ENCODE results near the gene ECE1. TPM values are rescaled to one million over a fixed set of nuclear protein-coding genes. Genes with fewer than 3 reads are reported as not detected.

The ECE1 gene
- total and polyA plus RNA-seq, 12 donors: 86.1 to 588 (median 222) TPM

DNA sequence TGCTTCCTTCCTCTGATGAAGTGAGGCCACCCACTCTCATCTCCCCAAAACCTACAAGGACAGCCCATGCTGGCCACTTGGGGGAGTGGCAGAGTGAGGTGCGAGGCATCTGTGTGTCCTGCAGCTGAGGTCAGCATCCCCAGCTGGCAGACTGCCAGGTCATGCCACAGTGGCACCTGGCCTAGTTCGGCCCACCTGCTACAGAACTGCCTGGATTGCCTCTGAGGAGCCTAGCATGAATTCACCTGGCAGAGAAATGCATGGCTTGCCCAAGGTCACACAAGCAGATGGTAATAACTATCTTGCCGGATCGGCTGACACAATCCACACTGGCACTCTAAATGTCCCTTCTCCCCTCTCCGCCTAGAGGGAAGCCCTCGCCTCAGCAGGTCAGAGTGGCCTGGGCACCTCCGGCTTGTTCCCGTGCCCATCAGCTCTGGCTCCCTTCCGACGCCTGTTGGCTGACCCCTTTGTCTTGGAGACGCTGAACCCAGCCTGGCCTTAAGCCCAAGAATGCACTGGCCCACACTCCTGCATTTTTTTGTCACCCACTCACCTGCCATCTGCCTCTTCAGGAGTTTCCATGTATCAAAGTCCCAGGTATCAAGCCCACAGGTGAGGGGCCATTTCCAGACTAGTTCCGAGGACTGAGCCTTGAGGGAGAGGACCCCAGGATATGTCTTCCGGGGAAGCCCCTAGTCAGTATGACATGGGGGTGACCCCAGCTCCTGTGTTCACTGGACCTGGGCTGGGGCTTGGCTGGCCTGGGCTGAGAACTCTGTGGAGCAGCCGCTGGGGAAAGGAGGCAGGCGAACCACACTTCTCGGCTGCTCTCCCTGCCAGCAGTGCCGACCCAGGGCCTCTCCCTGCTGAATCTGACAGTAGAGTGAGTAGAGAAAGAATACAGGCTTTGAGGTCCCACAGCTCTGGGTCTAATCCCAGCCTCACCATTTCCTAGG lies 21.7 kb downstream of the ECE1 start:
- peak; percentile 65 to 85 (median 70) for DNase-seq
- Histone ChIP-seq H3K27ac (peak overlapping the region; percentile 58 to 99 (median 80)), H3K4me1 (replicated peaks in 1 of 2) (peaks cover 27 to 58% of the 10 kb centered on the region in 2 donors), H3K36me3 (replicated peaks in 1 of 2) (peaks cover 0 to 54% of the 10 kb centered on the region in 2 donors), H3K4me3 (no peak overlapping the region), H3K9me3 (replicated peaks in 1 of 3) (no peaks in the 10 kb centered on the region), H3K27me3 (no peaks in the 10 kb centered on the region)
- 38 to 57% (median 44%) methylated on average over 8 to 17 of the region's 17 CpGs for WGBS, 4 donors
- TF ChIP-seq, protein P1, sequence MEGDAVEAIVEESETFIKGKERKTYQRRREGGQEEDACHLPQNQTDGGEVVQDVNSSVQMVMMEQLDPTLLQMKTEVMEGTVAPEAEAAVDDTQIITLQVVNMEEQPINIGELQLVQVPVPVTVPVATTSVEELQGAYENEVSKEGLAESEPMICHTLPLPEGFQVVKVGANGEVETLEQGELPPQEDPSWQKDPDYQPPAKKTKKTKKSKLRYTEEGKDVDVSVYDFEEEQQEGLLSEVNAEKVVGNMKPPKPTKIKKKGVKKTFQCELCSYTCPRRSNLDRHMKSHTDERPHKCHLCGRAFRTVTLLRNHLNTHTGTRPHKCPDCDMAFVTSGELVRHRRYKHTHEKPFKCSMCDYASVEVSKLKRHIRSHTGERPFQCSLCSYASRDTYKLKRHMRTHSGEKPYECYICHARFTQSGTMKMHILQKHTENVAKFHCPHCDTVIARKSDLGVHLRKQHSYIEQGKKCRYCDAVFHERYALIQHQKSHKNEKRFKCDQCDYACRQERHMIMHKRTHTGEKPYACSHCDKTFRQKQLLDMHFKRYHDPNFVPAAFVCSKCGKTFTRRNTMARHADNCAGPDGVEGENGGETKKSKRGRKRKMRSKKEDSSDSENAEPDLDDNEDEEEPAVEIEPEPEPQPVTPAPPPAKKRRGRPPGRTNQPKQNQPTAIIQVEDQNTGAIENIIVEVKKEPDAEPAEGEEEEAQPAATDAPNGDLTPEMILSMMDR (IDR thresholded peaks at IDR 0.05): no peak
- TF ChIP-seq POLR2A (IDR thresholded peaks at IDR 0.05): no peak
- intact Hi-C loops (cut with DNase I): no loop called here

DNA sequence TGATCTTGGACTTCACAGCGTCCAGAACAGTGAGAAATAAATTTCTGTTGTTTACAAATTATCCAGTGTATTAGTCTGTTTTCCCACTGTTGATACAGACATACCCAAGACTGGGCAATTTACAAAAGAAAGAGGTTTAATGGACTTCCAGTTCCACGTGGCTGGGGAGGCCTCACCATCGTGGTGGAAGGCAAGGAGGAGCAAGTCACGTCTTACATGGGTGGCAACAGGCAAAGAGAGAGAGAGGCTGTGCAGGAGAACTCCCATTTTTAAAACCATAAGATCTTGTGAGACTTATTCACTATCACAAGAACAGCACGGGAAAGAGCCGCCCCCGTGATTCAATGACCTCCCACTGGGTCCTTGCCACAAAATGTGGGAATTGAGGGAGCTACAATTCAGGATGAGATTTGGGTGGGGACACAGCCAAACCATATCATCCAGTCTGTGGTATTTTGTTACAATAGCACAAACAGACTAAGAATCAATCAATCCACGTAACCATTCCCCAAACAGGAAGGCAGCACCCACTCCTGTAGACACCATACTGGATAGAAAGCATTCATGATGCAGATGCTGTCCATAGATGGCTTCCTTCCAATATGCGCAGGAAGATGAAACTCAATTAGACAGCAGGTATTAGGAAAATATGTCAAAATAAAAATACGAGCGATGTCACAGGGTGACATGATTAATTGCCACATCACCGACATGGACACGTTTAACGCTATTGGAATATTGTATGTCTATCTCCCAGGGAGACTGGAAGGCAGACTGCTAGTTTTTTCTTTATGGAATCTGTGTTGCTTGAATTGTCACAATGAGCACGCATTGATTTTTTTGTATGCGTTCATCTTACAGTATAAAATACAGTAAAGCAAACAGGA lies 22.8 kb downstream of the ECE1 start:
- no peaks in the 10 kb centered on the region for H3K9me3 ChIP-seq (replicated peaks in 1 of 3)

DNA sequence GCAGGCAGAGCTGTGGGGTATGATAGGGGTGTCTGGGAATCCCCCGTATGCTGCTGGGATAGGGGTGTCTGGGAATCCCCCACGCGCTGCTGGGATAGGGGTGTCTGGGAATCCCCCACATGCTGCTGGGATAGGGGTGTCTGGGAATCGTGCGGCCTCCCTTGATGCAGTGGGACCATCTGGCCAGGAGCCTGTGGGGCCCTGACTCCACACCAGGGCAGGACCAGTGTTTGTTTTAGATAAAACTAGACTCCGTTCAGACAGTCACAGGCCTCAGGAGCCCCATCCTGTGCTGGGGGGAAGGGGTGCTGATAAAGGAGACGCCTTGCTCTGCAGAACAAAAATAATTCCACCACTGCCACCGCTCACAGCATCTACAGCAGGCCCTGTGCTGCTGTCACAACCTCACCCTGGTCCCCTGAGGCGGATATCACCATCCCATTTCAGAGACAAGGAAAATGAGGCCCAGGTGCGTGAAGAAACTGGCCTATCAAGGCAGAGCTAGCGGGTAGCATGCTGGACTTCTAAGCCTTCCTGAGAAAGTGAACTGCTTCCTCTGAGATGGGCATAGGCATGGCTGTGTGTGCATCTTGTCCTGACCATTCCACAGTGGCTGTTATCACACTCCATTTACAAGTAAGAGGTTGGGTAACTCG lies 24.0 kb downstream of the ECE1 start:
- Histone ChIP-seq H3K36me3 (replicated peaks in 1 of 2) (peaks cover 0 to 37% of the 10 kb centered on the region in 2 donors), H3K27ac (peak overlapping the region in 4 of 5 donors; percentile 37 to 99 (median 96))

More for the DNA sequence above, 22.8 kb downstream of the ECE1 start:
- DNase-seq: no peak
- H3K36me3 ChIP-seq (replicated peaks in 1 of 2): peaks cover 0 to 49% of the 10 kb centered on the region in 2 donors
- no peaks in the 10 kb centered on the region for H3K27me3 ChIP-seq
- intact Hi-C loops (cut with DNase I): no loop called here
- TF ChIP-seq POLR2A (IDR thresholded peaks at IDR 0.05): no peak
- TF ChIP-seq, protein P1 (IDR thresholded peaks at IDR 0.05): no peak
- H3K4me3 ChIP-seq: no peak overlapping the region
- 86 to 91% (median 88%) methylated on average over 16 of the region's 16 CpGs for WGBS, 4 donors
- H3K4me1 ChIP-seq (replicated peaks in 1 of 2): peaks cover 39 to 69% of the 10 kb centered on the region in 2 donors
- H3K27ac ChIP-seq: peak overlapping the region in 3 of 5 donors; percentile 58 to 99 (median 97)

More for the DNA sequence above, 24.0 kb downstream of the ECE1 start:
- Histone ChIP-seq H3K4me1 (replicated peaks in 1 of 2) (peaks cover 50 to 81% of the 10 kb centered on the region in 2 donors), H3K4me3 (no peak overlapping the region), H3K9me3 (replicated peaks in 1 of 3) (no peaks in the 10 kb centered on the region), H3K27me3 (no peaks in the 10 kb centered on the region)
- TF ChIP-seq, protein P1 (IDR thresholded peaks at IDR 0.05): no peak
- TF ChIP-seq POLR2A (IDR thresholded peaks at IDR 0.05): no peak
- DNase-seq: no peak
- intact Hi-C loops (cut with DNase I): no loop called here
- 77 to 86% (median 79%) methylated on average over 11 to 12 of the region's 12 CpGs for WGBS, 4 donors
